ENCODE data around the gene CANT1. TPM values are rescaled to one million over a fixed set of nuclear protein-coding genes. Genes with fewer than 3 reads are reported as not detected.
"Not testable (repeated sequence)": the region's sequence is repeated elsewhere in the genome, so short reads cannot be mapped to it uniquely, and the experiment has no call there.

The CANT1 gene
- total RNA-seq, 2 donors from 2014 or later: 302 to 322 TPM

- intact Hi-C loops (cut with DNase I, micrococcal nuclease): no loop called here
- DNase-seq (peak in 1 of 2 donors; percentile 21), ATAC-seq (no peak)
These were observed 22.7 kb upstream of the CANT1 start for GRCh38 chr17:79031996-79032875.

GRCh38 chr17:79030636-79031035 is 21.1 kb upstream of the CANT1 start:
- ATAC-seq; intact Hi-C loops (cut with DNase I, micrococcal nuclease): not testable (repeated sequence)
- peak in 1 of 2 donors; percentile 7 for DNase-seq

GRCh38 chr17:79029327-79030009 is 19.9 kb upstream of the CANT1 start:
- DNase-seq (peak in 1 of 2 donors; percentile 18), ATAC-seq (no peak)

GRCh38 chr17:79028496-79029326 is 19.1 kb upstream of the CANT1 start:
- ATAC-seq (no peak), DNase-seq (peak in 1 of 2 donors; percentile 26)
- intact Hi-C loops (cut with DNase I, micrococcal nuclease): no loop called here

More at GRCh38 chr17:79029327-79030009, 19.9 kb upstream of the CANT1 start:
- intact Hi-C loops (cut with DNase I, micrococcal nuclease): no loop called here

- DNase-seq (peak in 1 of 2 donors; percentile 37), ATAC-seq (peak; percentile 18)
- intact Hi-C loops (cut with DNase I, micrococcal nuclease): no loop called here
These were observed 18.4 kb upstream of the CANT1 start for GRCh38 chr17:79027925-79028491.

- intact Hi-C loops (cut with DNase I, micrococcal nuclease): no loop called here
- DNase-seq: peak; percentile 40 to 44
- peak; percentile 23 for ATAC-seq
These were observed 17.8 kb upstream of the CANT1 start for GRCh38 chr17:79027274-79027924.

GRCh38 chr17:79026376-79027273 is 17.1 kb upstream of the CANT1 start:
- DNase-seq: peak; percentile 61 to 79
- ATAC-seq: peak; percentile 67
- intact Hi-C loops (cut with DNase I, micrococcal nuclease): no loop called here

- ATAC-seq (peak; percentile 53), DNase-seq (peak; percentile 61 to 78)
- intact Hi-C loops (cut with DNase I, micrococcal nuclease): no loop called here
These were observed 15.6 kb upstream of the CANT1 start for GRCh38 chr17:79024901-79025737.

GRCh38 chr17:79023886-79024771 is 14.6 kb upstream of the CANT1 start, which contains the start of gene C1QTNF1:
Gene C1QTNF1 (plus strand): TSS chr17:79024169. CDS start chr17:79043969, 19,800 bp downstream.
- intact Hi-C loops (cut with DNase I, micrococcal nuclease): no loop called here
- DNase-seq (peak in 1 of 2 donors; percentile 78), ATAC-seq (peak; percentile 57)

- DNase-seq (no peak), ATAC-seq (no peak)
- intact Hi-C loops (cut with DNase I, micrococcal nuclease): no loop called here
These were observed 13.7 kb upstream of the CANT1 start for GRCh38 chr17:79023180-79023705.

- DNase-seq (no peak), ATAC-seq (no peak)
- intact Hi-C loops (cut with DNase I, micrococcal nuclease): no loop called here
These were observed 13.0 kb upstream of the CANT1 start for GRCh38 chr17:79022507-79022991.

GRCh38 chr17:79021929-79022328 is 12.4 kb upstream of the CANT1 start:
- intact Hi-C loops (cut with DNase I, micrococcal nuclease); ATAC-seq; DNase-seq: not testable (repeated sequence)

- ATAC-seq: no peak
- intact Hi-C loops (cut with DNase I, micrococcal nuclease): no loop called here
- DNase-seq: no peak
These were observed 11.2 kb upstream of the CANT1 start for GRCh38 chr17:79020631-79021301.

All from left colon (tissue), 2 donors.